ENCODE data around the gene EXOC2. TPM values are rescaled to one million over a fixed set of nuclear protein-coding genes. Genes with fewer than 3 reads are reported as not detected.
"Not testable (repeated sequence)": the region's sequence is repeated elsewhere in the genome, so short reads cannot be mapped to it uniquely, and the experiment has no call there.

Gene EXOC2
- total RNA-seq, 1 donor from 2014 or later: 29.2 TPM

DNA sequence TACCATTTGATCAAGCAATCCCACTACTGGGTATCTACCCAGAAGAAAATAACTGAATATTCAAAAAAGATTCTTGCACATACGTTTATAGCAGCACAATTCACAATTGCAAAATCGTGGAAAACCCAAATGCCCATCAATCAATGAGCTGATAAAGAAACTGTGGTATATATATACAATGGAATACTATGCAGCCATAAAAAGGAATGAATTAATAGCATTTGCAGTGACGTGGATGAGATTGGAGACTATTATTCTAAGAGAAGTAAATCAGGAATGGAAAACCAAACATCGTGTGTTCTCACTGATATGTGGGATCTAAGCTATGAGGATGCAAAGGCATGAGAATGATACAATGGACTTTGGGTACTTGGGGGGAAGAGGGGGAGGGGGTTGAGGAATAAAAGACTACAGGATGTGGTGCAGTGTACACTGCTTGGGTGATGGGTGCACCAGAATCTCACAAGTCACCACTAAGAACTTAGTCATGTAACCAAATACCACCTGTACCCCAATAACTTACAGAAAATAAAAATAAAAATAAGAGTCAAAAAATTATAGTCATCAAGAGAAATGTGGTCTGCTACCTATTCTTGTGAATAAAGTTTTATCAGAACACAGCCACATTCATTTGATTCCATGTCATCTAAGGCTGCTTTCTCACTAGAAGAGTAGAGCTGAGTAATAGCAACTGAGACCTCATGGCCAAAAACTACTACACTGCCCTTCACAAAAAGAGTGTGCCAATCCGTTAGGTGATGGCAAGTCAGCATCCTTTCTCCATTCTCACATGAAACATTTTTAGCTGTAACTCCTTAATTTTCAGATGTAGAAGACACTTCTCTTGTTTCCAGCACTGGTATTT lies 27.3 kb downstream of the EXOC2 start:
- H3K36me3 ChIP-seq (ENCODE audit: control insufficient read depth, insufficient read depth, low read length): no peaks in the 10 kb centered on the region
- DNase-seq (ENCODE audit: low read depth): no peak
- H3K27me3 ChIP-seq (ENCODE audit: control insufficient read depth, insufficient read depth, low read length): no peaks in the 10 kb centered on the region
- FAIRE-seq: no peak
- no peak for TF ChIP-seq CTCF (IDR thresholded peaks at IDR 0.05; ENCODE audit: insufficient read depth, low read length, severe bottlenecking)
- no peak overlapping the region for H3K4me3 ChIP-seq (ENCODE audit: low read depth, low read length)

DNA sequence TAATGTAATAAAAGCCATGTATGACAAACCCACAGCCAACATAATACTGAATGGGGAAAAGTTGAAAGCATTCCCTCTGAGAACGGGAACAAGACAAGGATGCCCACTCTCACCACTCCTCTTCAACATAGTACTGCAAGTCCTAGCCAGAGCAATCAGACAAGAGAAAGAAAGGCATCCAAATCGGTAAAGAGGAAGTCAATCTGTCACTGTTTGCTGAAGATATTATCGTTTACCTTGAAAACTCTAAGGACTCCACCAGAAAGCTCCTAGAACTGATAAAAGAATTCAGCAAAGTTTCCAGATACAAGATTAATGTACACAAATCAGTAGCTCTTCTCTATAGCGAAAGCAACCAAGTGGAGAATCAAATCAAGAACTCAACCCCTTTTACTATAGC lies 29.2 kb downstream of the EXOC2 start:
- H3K36me3 ChIP-seq (ENCODE audit: control insufficient read depth, insufficient read depth, low read length); DNase-seq (ENCODE audit: low read depth); H3K4me3 ChIP-seq (ENCODE audit: low read depth, low read length); H3K27me3 ChIP-seq (ENCODE audit: control insufficient read depth, insufficient read depth, low read length); FAIRE-seq: not testable (repeated sequence)

- H3K4me3 ChIP-seq (ENCODE audit: low read depth, low read length): no peak overlapping the region
- peaks cover 5% of the 10 kb centered on the region for H3K36me3 ChIP-seq (ENCODE audit: control insufficient read depth, insufficient read depth, low read length)
- DNase-seq (ENCODE audit: low read depth): no peak
- no peak for TF ChIP-seq CTCF (IDR thresholded peaks at IDR 0.05; ENCODE audit: insufficient read depth, low read length, severe bottlenecking)
- FAIRE-seq: no peak
- no peaks in the 10 kb centered on the region for H3K27me3 ChIP-seq (ENCODE audit: control insufficient read depth, insufficient read depth, low read length)
Measured at GRCh38 chr6:659716-660581, 33.0 kb downstream of the EXOC2 start.

DNA sequence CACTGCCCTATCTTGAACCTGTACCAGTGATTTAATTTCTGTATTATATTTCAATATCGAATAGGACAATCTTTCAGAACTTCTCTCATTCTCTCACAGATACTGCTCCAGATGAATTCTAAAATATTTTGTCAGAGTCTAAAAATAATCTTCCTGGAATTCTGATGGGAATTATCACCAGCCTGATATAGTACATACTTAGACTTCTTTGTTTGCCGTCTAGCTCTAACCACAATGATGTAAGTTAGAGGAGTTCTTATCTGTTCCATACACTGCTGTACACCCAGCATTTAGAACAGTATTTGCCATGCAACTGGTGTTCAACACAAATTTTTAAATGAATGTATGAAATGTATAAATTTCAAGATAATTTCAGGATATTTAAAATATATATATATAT lies 34.7 kb downstream of the EXOC2 start:
- TF ChIP-seq CTCF (IDR thresholded peaks at IDR 0.05; ENCODE audit: insufficient read depth, low read length, severe bottlenecking): no peak
- H3K36me3 ChIP-seq (ENCODE audit: control insufficient read depth, insufficient read depth, low read length): peaks cover 5% of the 10 kb centered on the region
- DNase-seq (ENCODE audit: low read depth): no peak
- no peaks in the 10 kb centered on the region for H3K27me3 ChIP-seq (ENCODE audit: control insufficient read depth, insufficient read depth, low read length)
- H3K4me3 ChIP-seq (ENCODE audit: low read depth, low read length): no peak overlapping the region
- FAIRE-seq: no peak

GRCh38 chr6:657743-658142 lies 35.2 kb downstream of the EXOC2 start:
- Histone ChIP-seq H3K4me3 (ENCODE audit: low read depth, low read length) (no peak overlapping the region), H3K27me3 (ENCODE audit: control insufficient read depth, insufficient read depth, low read length) (no peaks in the 10 kb centered on the region), H3K36me3 (ENCODE audit: control insufficient read depth, insufficient read depth, low read length) (peaks cover 5% of the 10 kb centered on the region)
- no peak for TF ChIP-seq CTCF (IDR thresholded peaks at IDR 0.05; ENCODE audit: insufficient read depth, low read length, severe bottlenecking)
- FAIRE-seq (no peak), DNase-seq (ENCODE audit: low read depth) (no peak)
